Measurements from ENCODE around the gene UVSSA.

The UVSSA gene

GRCh38 chr4:1354136-1354982 is 7.4 kb downstream of the UVSSA start:
- TF ChIP-seq CTCF (IDR thresholded peaks at IDR 0.05; ENCODE audit: low read depth, low read length, missing control alignments) = no peak
- no peak overlapping the region for H3K4me3 ChIP-seq (ENCODE audit: low read depth, low read length)
- no peak for DNase-seq (ENCODE audit: low read depth)

GRCh38 chr4:1354983-1355275 is 7.9 kb downstream of the UVSSA start:
- no peak for TF ChIP-seq CTCF (IDR thresholded peaks at IDR 0.05; ENCODE audit: low read depth, low read length, missing control alignments)
- H3K4me3 ChIP-seq (ENCODE audit: low read depth, low read length) = no peak overlapping the region
- DNase-seq (ENCODE audit: low read depth) = no peak

- DNase-seq (ENCODE audit: low read depth) = no peak
- TF ChIP-seq CTCF (IDR thresholded peaks at IDR 0.05; ENCODE audit: low read depth, low read length, missing control alignments) = no peak
- H3K4me3 ChIP-seq (ENCODE audit: low read depth, low read length) = no peak overlapping the region
Measured at GRCh38 chr4:1355378-1355777, 8.4 kb downstream of the UVSSA start.

GRCh38 chr4:1356181-1356998 is 9.4 kb downstream of the UVSSA start:
- no peak overlapping the region for H3K4me3 ChIP-seq (ENCODE audit: low read depth, low read length)
- TF ChIP-seq CTCF (IDR thresholded peaks at IDR 0.05; ENCODE audit: low read depth, low read length, missing control alignments) = peak; percentile 76
- no peak for DNase-seq (ENCODE audit: low read depth)

- no peak for TF ChIP-seq CTCF (IDR thresholded peaks at IDR 0.05; ENCODE audit: low read depth, low read length, missing control alignments)
- no peak for DNase-seq (ENCODE audit: low read depth)
- no peak overlapping the region for H3K4me3 ChIP-seq (ENCODE audit: low read depth, low read length)
Measured at GRCh38 chr4:1357356-1358248, 10.6 kb downstream of the UVSSA start.

- H3K4me3 ChIP-seq (ENCODE audit: low read depth, low read length) = no peak overlapping the region
- no peak for DNase-seq (ENCODE audit: low read depth)
- TF ChIP-seq CTCF (IDR thresholded peaks at IDR 0.05; ENCODE audit: low read depth, low read length, missing control alignments) = no peak
Measured at GRCh38 chr4:1358421-1359143, 11.6 kb downstream of the UVSSA start.
